NCI-H748 (cell line): ENCODE data around the gene CCK.

Experiments
- DNase-seq: peaks from one replicate; lab custom pipeline; 2025; ENCODE audit not compliant: unreplicated experiment; lab: John Stamatoyannopoulos, UW

The CCK gene

DNA sequence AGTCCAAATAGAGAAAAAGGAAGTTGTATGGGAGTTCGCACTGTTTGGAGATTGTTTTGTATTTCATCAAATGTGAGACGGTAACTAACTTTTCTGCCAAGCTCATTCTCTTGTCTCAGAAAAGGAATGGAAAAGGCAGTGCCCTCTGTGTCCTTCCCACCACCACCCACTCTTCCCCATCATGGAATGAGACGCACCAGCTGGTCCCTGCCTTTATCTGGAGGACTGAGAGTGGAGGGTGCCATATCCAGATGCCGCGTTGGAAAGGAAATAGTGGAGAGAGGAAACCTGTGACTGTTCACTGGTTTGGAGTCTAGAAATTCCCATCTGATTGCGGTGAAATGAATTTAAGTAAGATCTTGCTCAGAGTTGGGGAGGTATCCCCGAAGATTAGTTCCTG, 3.7 kb upstream of the CCK start:
- DNase-seq = no peak

DNA sequence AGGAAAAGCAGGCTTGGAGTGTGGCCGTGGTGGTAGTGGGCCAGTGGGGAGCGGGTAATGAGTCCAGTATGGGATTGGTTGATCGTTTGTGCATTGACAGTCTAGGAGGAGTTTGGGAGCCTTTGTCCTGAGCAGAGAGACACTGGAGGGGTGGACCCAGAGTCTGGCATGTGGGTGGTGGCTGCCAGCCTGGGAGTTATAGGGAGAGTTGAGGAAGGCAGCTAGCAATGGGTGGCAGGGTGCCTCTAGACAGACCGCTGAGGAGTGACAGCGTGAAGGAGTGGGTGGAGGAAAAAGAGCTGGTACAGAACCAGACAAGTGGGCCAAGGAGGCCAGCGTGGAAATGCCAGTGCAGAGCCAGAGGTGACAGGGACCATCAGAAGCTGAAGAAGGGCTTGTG, 1.9 kb upstream of the CCK start:
- no peak for DNase-seq

DNA sequence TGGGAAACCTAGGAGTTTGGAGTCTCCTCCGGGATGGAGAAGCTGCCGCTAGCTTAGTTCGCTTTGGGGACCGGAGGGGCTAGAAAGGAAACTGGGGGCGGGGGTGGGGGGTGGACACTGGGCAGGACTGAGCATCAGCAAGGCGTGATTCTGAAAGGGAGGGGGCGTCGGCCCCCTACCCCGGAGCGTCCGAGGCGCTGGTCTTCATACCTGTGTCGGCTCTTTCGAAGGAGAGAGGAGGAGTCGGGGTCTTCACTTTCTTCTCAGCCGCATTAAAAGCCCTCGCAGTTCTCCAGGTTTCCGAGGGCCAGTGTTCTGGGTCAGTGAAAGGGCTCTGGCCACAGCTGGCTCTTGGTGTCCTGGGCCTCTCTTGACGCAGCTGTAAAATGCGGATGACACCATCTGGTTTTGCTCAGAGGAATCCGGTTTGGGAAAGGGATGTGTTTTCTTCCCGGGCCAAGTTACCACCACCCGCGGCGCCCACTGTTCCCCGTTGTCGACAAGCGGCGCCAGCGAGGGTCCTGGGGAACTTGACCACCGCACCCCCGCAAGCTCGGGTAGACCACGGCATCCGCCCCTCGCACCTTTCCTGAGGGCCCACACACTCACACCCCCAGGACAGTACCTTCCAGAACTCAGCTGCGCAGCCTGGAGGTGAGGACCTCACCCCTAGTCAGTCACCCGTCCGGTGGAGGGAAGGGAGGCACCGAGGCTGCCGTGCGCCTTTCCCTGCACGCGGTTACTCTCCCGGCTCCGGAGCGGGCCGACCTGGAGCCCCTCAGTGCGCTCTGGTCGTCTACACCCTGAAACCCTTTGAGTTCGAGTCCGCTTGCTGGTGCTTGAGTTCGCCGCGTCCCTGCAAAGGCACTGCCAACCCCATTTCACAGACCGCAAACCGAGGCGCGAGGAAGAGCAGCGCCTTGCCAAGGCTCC, 660 bp downstream of the CCK start:
- DNase-seq = no peak

DNA sequence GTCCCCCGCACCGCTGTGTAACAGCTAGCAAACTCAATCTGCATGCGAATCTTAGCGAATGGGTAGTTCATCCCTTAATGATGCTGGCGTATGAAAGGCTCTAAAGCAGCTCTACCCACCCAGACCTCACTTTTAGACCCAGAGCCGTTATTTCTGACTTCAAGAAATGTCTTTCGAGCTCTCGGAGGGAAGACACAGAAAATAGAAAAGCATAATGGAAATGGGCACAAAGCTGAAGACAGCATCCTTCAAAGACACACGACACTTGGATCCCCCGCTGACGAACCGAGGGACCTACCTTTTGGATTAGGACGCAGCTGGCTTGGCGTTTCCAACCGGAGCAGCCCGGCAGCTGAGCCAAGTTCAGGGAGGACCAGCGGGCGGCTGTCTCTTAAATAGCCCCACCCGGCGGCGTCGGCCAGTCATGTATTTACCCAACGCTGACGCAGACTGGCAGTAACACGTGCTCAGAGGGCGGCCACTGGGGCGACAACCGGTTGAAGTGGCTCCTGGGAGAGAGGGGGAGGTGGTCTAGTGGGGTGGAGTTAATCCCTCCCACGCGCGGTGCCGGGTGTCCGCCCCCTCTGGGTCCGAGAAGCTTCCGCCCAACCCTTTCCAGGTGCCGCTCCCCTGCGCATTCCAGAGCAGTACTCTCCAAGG, 1.5 kb downstream of the CCK start:
- peak; percentile 46 for DNase-seq

DNA sequence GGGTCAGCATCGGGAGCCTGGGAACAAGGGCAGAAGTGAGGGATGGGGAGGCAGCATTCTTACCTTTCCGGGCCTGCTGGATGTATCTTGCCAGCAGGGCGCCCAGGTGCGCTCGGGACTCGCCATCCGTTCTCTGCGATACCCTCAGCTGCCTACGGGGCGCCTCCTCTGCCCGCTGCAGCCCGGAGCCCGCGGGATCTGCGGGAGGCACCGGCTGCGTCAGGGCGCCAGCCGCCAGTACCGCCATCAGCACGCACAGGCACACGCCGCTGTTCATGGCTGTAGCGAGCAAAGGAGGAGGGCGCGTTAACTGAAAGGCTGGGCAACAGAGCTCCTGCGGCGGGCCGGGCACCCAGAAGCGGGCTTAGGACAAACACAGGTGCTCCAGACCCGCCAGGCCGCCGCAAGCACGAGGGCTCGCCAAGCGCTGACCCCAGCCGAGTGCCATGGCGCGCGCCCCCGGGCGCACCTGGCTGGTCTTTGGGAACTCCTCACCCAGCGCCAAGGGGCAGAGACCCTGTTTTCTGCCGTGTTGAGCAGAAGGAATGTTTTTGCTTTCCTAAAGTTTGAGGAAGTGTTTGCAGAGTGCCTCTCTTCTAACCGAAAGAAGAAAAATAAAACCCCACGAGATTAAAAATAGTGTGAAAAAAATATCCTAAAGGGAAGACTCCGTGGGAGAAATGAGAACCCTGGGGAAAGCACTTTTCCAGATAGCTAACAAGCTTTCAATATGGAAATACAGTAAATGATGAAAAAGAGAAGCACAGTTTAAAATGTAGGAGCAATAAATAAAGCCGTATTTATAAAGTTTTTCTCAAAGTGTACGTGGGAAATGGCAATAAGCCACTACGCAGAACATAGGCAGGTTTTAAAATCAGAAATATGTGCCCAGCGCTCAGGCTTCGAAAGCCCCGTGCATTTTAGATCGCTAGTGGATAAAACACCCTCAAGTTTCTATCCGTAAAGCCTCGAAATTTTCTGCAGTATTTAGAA, 2.3 kb downstream of the CCK start:
- peak; percentile 39 for DNase-seq

DNA sequence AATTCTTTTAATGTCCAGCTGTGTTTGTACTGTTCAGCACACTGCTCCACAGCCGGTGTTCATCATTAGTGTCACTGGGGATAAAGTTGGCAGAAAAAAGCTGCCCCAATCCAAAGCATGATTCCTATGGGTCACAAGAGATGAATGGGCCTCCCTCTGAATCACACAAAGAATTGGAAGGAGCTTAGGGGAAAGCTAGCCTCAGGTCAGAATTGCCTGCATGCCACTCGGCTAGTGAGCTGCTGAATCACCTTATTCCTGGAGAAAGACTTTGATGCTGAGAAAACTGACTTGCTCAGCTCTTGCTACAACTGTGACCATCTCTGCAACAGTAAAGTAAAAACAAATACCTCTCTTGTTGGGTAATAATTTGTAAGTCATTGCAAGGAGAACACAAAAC, 3.5 kb downstream of the CCK start:
- DNase-seq = no peak

DNA sequence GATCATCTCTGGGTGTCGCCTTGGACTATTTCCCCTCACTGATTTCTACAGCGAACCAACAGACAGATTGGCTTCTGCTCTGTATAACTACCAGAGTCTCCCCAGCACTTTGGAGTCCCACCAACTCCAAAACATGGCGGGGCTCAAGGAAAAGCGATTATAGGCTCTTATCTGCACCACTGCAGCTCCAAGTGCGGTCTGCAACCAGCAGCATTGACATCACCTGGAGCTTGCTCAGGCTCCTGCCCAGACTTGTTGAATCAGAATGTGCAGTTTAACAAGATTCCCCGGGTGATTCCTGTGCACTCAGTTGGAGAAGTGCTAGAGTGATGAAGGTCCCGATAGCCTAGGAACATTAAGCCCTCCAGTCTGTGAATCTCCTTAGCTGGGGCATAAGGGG, 9.0 kb downstream of the CCK start:
- DNase-seq = no peak

DNA sequence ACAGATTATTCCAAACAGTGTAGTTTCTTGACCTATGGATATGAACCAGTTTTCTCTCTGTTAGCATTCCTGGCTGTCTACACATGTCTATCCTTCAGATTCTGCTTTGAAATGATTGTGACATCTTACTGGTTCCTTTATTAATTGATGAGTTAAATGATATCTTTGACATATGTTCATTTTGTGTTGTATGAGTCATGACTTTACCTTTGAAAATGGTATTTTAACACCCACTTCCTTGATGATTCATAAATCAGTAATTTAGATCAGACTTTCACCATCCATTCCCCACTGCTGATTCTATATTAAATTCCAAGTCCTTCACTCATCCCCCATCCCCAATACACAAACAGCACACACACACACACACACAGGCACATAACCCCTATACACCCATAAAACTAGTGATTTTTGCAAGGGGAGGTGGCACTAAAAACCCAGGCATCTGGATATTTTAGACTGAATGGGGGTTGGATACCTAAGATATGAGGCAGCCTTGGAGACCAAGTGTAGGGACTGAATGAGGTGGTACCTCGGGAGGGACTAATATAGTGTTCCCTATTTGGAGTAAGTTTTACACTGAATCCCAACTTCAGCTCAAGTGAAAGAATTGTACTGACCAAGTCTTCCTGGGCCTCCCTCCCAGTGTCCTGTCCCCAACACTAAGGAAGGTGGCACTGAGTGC, 9.7 kb downstream of the CCK start:
- DNase-seq = no peak

DNA sequence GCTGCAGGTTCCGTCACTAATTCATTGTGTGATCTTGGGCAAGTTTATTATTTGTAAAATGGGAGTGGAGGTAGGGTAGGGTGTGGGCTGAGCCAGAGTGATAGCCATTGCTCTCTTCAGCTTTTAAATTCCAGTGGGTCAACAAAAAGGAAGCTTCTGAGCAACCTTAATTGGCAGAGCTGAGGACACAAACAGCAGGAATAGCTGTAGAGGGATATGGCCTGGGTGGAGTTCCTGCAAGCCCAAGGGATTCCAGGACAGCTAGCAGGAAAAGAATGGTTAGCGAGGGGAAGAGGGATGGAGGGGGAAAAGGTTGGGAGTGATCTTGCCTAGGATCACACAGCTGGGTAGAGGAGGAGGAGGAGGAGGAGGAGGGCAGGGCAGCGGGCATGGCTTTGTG, 11.4 kb downstream of the CCK start:
- DNase-seq = no peak

DNA sequence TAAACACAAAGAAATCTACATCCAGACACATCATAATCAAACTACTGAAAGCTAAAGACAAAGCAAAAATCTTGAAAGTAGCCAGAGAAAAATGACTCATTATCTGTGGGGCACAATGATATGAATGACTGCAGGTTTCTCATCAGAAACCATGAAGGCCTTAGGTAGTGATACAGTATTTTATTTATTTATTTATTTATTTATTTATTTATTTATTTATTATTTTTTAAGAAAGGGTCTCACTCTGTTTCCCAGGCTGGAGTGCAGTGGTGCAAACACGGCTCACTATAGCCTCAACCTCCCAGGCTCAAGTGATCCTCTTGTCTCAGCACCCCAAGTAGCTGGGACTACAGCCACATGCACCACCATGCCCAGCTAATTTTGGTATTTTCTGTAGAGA, 15.2 kb downstream of the CCK start:
- DNase-seq = no peak

DNA sequence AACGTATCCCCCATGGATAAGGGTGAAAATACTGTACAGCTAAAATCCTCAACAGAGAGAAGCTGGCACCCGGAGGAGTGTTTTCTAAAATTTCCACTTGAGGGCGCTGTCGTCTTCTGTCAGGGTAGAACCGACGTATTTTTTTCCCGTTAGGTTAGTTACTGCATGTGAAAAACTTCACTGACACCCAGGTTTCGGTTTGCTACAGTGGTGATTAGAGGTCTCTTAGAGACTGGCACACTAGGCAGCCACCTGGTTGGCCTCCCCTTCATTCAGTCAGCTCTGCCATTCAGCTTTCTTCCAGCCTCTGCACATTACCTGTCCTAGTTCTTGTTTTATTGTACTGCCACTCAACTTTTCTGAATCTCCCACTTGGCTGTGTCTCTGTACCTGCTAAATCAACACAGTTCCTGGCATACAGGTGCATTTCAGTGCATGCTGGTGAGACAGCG, 18.4 kb downstream of the CCK start:
- DNase-seq = peak; percentile 45

DNA sequence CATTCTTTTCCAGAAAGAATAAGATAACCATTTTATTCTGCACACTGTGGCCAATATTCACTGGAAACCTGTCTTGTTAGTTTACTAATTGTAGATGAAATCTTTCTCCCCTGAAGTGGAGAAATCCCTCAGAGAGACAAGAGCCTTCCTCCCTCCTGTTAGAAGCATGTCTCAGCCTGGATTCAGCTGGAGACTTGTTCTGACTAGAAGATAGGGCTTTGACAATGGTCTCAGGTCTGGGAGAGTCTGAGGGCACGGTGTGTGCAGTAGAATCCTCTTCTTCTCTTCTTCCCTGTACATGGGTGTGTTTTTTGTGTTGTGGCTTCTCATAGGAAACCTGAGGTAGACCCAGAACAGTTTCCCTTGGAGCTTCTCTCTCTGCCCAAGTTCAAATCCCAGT, 19.9 kb downstream of the CCK start:
- DNase-seq = no peak

DNA sequence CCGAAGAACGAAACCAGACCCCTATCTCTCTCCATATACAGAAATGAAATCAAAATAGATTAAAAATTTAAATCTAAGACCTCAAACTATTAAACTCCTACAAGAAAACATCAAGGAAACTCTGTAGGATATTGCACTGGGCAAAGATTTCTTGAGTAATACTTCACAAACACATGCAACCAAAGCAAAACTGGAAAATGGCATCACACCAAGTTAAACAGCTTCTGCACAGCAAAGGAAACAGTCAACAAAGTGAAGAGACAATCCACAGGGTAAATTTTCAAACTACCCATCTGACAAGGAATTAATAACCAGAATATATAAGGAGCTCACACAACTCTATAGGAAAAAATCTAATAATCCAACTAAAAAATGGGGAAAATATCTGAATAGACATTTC, 29.4 kb downstream of the CCK start:
- no peak for DNase-seq

DNA sequence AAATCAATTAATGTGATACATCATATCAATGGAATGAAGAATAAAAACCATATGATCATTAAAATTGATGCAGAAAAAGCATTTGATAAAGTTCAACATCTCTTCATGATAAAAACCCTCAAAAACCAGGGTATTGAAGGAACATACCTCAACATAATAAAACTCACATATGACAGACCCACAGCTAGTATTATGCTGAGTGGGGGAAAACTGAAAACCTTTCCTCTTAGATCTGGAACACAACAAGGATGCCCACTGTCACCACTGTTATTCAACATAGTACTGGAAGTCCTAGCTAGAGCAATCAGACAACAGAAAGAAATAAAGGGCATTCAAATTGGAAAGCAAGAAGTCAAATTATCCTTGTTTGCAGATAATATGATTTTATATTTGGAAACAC, 30.5 kb downstream of the CCK start:
- no peak for DNase-seq

DNA sequence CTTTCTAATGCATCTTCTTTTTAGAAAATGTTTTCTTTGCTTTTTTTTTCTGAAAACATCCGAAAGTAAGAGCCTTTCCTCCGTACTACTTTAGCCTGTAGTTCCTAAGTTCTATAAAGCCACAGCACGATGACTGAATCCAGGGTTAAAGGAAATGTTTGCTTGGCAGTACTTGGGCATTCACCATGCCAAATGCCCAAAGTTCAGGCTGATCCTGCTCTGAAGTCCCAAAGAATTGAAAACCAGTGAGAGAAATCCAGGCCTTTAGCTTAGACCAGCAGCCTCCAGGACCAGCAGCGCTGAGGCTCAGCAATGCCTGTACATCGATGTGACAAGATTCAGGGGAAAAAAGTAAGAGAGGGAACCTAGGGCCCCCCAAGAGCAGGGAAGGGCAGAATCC, 35.1 kb downstream of the CCK start:
- no peak for DNase-seq

DNA sequence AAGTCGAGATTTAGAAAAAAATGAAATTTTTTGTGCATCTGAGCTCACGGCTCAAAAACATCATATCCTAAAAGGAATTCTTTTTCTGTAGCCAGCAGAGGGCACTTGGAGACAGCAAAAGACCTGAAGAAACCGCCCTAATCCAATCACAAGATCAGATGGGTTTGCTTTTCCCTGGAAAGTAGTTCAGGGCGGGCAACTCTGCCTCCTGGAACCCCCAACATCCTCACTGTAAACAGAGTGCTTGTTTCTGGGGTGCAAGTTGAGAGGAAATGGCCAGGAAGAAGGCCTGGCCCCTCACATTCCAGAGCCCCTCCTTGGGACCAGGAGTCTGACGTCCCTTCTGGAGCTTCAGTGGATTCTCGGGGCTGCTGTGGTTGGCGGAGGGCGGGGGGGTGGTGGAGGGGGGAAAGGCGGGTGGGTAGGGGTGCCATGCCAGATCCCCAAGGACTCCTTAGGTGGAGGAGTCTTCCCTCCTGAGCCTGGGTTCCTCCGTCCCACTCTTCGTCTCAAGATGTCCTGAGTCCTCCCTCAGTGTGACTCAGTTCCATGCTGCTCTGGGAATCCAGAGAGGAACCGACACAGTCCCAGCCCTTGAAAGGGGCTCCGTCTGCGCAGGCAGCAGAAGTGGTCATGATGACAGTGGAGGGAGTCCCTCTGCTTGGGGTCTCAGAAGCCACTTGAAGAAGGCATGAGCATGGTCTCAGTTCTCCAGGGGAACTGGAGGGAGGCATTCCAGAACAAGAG, 35.9 kb downstream of the CCK start:
- DNase-seq = peak; percentile 32

DNA sequence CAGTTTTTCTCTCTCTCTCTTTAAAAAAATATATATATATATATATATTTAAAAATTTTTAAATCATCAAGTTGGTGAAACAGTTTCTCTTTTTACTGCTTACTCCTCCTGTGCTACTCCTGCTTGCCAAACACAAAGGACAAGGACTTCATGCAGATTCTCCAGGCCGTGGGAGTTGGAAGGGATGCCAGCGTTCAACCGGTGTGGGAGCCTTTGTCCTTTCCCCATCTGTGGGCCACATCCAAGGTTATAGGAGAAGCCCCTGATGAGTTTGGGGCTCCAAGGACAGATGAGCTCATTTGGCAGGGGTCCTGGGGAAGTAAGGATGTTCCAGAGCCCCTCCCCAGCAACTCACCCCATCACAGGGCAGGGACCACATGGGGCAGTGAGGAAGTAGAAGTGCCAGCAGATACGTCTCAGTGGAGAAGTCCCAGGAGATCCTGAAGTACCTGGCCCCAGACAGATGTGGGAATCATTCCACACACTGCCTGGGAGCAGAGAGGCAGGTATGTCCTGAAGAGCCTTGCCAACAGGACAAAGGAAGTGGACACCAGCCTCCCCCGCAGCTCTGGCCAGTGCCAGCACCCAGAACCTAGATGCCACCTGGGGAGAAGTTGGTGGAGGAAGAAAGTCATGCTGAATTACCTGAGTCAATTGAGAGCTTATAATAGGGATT, 36.6 kb downstream of the CCK start:
- no peak for DNase-seq

DNA sequence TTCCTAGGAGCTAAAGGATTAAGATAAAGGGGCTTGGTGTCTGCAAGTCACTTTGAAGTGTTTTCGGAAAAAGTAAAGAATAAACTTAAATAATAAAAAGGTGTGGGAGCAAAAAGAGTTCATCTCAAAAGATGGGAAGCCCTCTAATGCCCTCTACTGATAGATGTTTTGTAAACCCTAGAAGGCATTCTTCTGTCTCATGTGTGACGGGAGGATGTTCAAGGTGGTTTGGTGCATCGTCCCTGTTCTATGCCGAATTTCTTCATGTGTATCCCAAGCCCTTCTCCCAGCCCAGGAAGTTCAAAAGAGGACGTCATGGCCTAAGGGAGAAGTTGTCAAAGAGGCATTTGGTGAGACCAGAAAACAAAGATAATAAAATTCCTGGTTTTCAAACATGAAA, 37.2 kb downstream of the CCK start:
- no peak for DNase-seq
